Activated CD4-positive, alpha-beta T cell treated with anti-CD3 and anti-CD28 coated beads, Interleukin-2, amount 10 ng/mL, durations not matched to agents 7 days and 5 days (primary cell): ENCODE data around the gene ZNF304. TPM values are rescaled to one million over a fixed set of nuclear protein-coding genes. Genes with fewer than 3 reads are reported as not detected.

ENCODE experiments used
- CTCF ChIA-PET: fragments of 350-600 bp; sonication (Branson Sonifier 250); formaldehyde crosslinking; loops from one replicate; lab custom pipeline; 2021; ENCODE audit warnings: antibody characterized with exemption; lab: Charles Lee
- POLR2A ChIA-PET: fragments of 350-600 bp; sonication (Branson Sonifier 250); formaldehyde crosslinking; loops from one replicate; lab custom pipeline; 2021; ENCODE audit warnings: antibody characterized with exemption; lab: Charles Lee
- DNase-seq: peaks from one replicate; pipeline ENCODE4 v3.0.0-alpha.2; 2020
- H3K27ac Mint-ChIP-seq: one replicate; pipeline ENCODE4 v1.8.0; 2021; ENCODE audit warnings: mild to moderate bottlenecking, moderate library complexity, mixed read lengths
- H3K27me3 Mint-ChIP-seq: one replicate; pipeline ENCODE4 v1.8.0; 2021; ENCODE audit warnings: mixed read lengths
- H3K36me3 Mint-ChIP-seq: one replicate; pipeline ENCODE4 v1.8.0; 2021; ENCODE audit warnings: low read depth, mixed read lengths
- H3K4me1 Mint-ChIP-seq: one replicate; pipeline ENCODE4 v1.8.0; 2021; ENCODE audit warnings: mixed read lengths
- H3K4me3 Mint-ChIP-seq: one replicate; pipeline ENCODE4 v1.8.0; 2021; ENCODE audit warnings: mild to moderate bottlenecking, moderate library complexity, mixed read lengths
- H3K9me3 Mint-ChIP-seq: one replicate; pipeline ENCODE4 v1.8.0; 2021; ENCODE audit warnings: mixed read lengths
- total RNA-seq, 2 experiments: library from RNA; stranded (reverse); gene quantifications; one replicate each; pipeline ENCODE4 v1.2.3, GENCODE V29; 2021

Gene ZNF304
- total RNA-seq, 2 experiments from 2014 or later, result 9.0 TPM

DNA sequence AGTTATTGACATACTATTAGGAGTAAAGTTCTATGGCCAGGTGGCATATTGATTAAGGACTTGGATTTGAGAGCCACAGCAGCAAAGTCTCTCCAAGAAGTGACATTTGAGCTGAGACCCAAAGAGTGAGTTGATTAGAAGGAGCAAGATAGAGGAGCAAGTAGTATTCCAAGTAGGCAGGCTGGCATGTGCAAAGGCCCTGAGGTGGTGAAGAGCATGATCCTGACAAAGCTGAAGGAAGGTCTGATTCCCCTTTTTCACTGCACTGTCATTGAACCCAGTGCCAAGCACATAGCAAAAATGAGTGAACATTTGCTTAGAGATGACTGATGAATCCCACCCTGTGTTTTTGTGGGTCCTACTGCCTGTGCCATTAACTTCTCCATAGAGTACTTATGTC lies 26.1 kb upstream of the ZNF304 start:
- H3K27me3 Mint-ChIP-seq, result no peaks in the 10 kb centered on the region
- peaks cover 42% of the 10 kb centered on the region for H3K9me3 Mint-ChIP-seq
- H3K36me3 Mint-ChIP-seq, result peaks cover 85% of the 10 kb centered on the region
- CTCF ChIA-PET, result no interaction called here
- DNase-seq, result no peak
- POLR2A ChIA-PET, result no interaction called here
- peaks cover 25% of the 10 kb centered on the region for H3K4me1 Mint-ChIP-seq
- H3K27ac Mint-ChIP-seq, result no peak overlapping the region
- H3K4me3 Mint-ChIP-seq, result no peak overlapping the region

DNA sequence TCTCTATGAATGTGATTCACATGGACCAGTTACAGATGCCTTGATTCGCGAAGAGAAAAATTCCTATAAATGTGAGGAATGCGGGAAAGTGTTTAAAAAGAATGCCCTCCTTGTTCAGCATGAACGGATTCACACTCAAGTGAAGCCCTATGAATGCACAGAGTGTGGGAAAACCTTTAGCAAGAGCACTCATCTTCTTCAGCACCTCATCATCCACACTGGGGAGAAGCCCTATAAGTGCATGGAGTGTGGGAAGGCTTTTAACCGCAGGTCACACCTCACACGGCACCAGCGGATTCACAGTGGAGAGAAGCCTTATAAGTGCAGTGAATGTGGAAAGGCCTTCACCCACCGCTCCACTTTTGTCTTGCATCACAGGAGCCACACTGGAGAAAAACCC lies 23.1 kb upstream of the ZNF304 start:
- ChIA-PET CTCF (no interaction called here), POLR2A (no interaction called here)
- no peak for DNase-seq
- Mint-ChIP-seq H3K4me3 (no peak overlapping the region), H3K27me3 (no peaks in the 10 kb centered on the region), H3K9me3 (peaks cover 46% of the 10 kb centered on the region), H3K27ac (no peak overlapping the region), H3K4me1 (peaks cover 2% of the 10 kb centered on the region), H3K36me3 (peaks cover 81% of the 10 kb centered on the region)

DNA sequence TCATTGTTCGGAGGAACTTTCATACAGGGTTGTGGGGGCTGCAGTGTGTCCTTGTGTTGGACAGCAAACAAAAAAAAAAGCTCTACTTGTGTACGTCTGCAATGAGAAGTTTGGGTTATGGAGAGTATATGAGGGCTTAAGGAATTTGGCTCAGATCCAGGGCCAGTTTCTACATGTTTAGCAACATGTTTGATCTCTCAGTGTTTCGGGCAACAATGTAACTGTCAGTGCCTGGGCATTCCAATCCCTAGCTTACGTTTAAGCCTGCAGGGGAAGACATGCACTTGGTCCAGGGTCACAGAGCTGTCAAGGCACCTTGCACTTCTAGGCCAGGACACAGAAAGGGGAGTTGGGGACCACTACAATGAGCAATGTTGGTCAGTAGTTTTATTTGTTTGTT lies 16.9 kb upstream of the ZNF304 start:
- H3K9me3 Mint-ChIP-seq, result peaks cover 38% of the 10 kb centered on the region
- H3K4me3 Mint-ChIP-seq, result no peak overlapping the region
- no peaks in the 10 kb centered on the region for H3K27me3 Mint-ChIP-seq
- POLR2A ChIA-PET, result no interaction called here
- no peak for DNase-seq
- H3K36me3 Mint-ChIP-seq, result peaks cover 44% of the 10 kb centered on the region
- CTCF ChIA-PET, result no interaction called here
- H3K4me1 Mint-ChIP-seq, result no peaks in the 10 kb centered on the region
- H3K27ac Mint-ChIP-seq, result no peak overlapping the region

DNA sequence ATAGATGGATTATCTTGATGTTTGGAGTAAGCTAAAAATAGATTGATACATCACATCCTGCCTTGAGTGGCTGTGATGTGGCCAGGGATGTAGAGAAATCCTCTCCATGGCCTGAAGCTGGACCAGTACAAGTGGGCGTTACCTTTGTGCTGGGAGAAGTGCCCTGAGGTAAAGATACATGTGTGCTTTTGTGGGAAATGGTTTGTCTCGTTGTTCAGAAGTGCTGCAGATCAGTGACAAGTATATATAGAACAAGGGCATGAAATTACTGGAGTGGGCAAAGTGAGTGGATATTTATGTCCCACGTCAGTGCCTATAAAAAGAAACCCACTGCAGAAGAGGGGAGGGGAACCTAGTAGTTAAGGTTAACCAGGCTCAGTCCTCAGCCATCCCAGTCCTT lies 12.2 kb upstream of the ZNF304 start:
- no peak for DNase-seq
- Mint-ChIP-seq H3K4me1 (no peaks in the 10 kb centered on the region), H3K27me3 (no peaks in the 10 kb centered on the region), H3K36me3 (peaks cover 20% of the 10 kb centered on the region), H3K9me3 (peaks cover 27% of the 10 kb centered on the region), H3K4me3 (no peak overlapping the region), H3K27ac (no peak overlapping the region)
- ChIA-PET CTCF (no interaction called here), POLR2A (interaction anchor here (0.6 kb wide), 1 partner anchor 16 kb away, joined by 3 read pairs; no protein-coding TSS in a partner anchor)

DNA sequence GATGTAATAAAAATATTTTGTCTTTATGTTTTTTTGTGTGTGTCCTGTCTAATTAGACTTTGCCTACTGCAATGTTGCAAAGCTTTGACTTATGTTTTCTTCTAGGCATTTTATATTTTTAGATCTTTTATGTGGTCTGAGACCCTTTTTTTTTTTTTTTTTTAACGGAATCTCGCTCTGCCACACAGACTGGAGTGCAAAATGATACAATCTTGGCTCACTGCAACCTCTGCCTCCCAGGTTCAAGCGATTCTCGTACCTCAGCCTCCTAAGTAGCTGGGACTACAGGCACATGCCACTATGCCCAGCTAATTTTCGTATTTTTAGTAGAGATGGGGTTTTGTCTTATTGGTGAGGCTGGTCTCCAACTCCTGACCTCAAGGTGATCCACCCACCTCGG lies 8.5 kb upstream of the ZNF304 start:
- H3K9me3 Mint-ChIP-seq, result peaks cover 14% of the 10 kb centered on the region
- ChIA-PET CTCF (no interaction called here), POLR2A (no interaction called here)
- H3K27me3 Mint-ChIP-seq, result no peaks in the 10 kb centered on the region
- peaks cover 7% of the 10 kb centered on the region for H3K36me3 Mint-ChIP-seq
- H3K4me3 Mint-ChIP-seq, result no peak overlapping the region
- no peak for DNase-seq
- no peak overlapping the region for H3K27ac Mint-ChIP-seq
- H3K4me1 Mint-ChIP-seq, result no peaks in the 10 kb centered on the region

DNA sequence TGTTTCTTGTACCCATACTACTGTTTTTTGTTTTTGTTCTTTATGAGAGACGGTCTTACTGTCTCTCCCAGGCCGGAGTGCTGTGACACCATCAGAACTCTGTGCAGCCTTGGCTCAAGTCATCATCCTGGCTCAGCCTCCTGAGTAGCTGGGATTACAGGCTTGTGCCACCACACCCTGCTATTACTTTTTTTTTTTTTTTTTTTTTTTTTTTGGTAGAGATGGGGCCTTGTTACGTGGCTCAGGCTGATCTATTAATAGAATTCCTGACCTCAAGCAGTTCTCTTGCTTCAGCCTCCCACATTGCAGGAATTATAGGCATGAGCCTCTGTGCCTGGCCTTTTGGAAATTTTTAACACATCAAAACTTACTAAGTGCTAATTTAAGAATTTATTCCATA lies 2.9 kb upstream of the ZNF304 start:
- CTCF ChIA-PET, result no interaction called here
- DNase-seq, result no peak
- Mint-ChIP-seq H3K27ac (no peak overlapping the region), H3K27me3 (no peaks in the 10 kb centered on the region), H3K36me3 (peaks cover 31% of the 10 kb centered on the region), H3K4me3 (no peak overlapping the region), H3K9me3 (peaks cover 16% of the 10 kb centered on the region), H3K4me1 (peaks cover 29% of the 10 kb centered on the region)
- POLR2A ChIA-PET, result no interaction called here

DNA sequence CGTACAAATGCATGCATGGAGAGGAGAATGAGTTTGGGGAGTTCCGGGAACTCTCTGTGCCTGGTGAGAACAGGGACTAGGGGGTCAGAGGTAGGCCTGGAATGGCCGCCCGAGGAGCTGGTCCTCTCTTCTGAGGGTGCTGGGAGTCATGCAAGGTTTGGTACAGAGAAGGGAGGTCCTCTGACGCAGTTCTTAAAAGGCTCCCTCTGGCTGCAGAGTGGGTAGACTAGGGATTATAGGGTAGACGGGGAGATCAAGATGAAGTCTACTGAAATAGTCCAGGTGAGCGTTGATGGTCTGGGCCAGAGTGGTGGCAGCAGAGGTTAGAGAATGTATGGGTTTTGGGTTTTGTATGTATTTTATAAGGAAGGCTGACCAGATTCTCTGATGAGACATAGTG lies 796 bp downstream of the ZNF304 start:
- DNase-seq, result no peak
- POLR2A ChIA-PET, result no interaction called here
- peaks cover 45% of the 10 kb centered on the region for H3K9me3 Mint-ChIP-seq
- H3K36me3 Mint-ChIP-seq, result peaks cover 69% of the 10 kb centered on the region
- H3K4me1 Mint-ChIP-seq, result peaks cover 34% of the 10 kb centered on the region
- no peaks in the 10 kb centered on the region for H3K27me3 Mint-ChIP-seq
- H3K27ac Mint-ChIP-seq, result peak overlapping the region; percentile 93
- peak overlapping the region; percentile 84 for H3K4me3 Mint-ChIP-seq
- CTCF ChIA-PET, result no interaction called here

DNA sequence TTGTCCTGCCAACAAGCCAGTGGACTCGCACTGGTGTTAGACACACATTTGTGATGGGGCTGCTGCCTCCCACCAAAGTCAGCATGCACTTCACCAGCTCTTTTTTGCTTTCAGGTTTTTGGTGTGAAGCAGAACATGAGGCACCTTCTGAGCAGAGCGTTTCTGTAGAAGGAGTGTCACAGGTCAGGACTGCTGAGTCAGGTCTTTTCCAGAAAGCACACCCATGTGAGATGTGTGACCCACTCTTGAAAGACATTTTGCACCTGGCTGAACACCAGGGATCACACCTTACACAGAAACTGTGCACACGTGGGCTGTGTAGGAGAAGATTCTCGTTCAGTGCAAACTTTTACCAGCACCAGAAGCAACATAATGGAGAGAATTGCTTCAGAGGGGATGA lies 4.8 kb downstream of the ZNF304 start:
- DNase-seq, result no peak
- Mint-ChIP-seq H3K27me3 (no peaks in the 10 kb centered on the region), H3K4me3 (no peak overlapping the region), H3K36me3 (peaks cover 88% of the 10 kb centered on the region), H3K27ac (no peak overlapping the region), H3K9me3 (peaks cover 58% of the 10 kb centered on the region), H3K4me1 (peaks cover 27% of the 10 kb centered on the region)
- CTCF ChIA-PET, result interaction anchor here (1.2 kb wide), 1 partner anchor 34 kb away, joined by 4 read pairs; the partner anchor contains the start of gene ZNF548
- POLR2A ChIA-PET, result no interaction called here

DNA sequence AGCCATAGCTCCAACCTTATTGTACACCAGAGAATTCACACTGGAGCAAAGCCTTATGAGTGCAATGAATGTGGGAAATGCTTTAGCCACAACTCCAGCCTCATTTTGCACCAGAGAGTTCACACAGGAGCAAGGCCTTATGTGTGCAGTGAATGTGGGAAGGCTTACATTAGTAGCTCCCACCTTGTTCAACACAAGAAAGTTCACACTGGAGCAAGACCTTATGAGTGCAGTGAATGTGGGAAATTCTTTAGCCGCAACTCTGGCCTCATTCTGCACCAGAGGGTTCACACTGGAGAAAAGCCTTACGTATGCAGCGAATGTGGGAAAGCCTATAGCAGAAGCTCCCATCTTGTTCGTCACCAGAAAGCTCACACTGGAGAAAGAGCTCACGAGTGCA lies 6.3 kb downstream of the ZNF304 start:
- H3K27me3 Mint-ChIP-seq, result no peaks in the 10 kb centered on the region
- H3K27ac Mint-ChIP-seq, result no peak overlapping the region
- no peak for DNase-seq
- CTCF ChIA-PET, result interaction anchor here (1.3 kb wide), 1 partner anchor 32 kb away, joined by 5 read pairs; the partner anchor contains the start of gene ZNF548
- peaks cover 60% of the 10 kb centered on the region for H3K9me3 Mint-ChIP-seq
- H3K36me3 Mint-ChIP-seq, result peaks cover 77% of the 10 kb centered on the region
- POLR2A ChIA-PET, result no interaction called here
- H3K4me3 Mint-ChIP-seq, result no peak overlapping the region
- H3K4me1 Mint-ChIP-seq, result peaks cover 12% of the 10 kb centered on the region

DNA sequence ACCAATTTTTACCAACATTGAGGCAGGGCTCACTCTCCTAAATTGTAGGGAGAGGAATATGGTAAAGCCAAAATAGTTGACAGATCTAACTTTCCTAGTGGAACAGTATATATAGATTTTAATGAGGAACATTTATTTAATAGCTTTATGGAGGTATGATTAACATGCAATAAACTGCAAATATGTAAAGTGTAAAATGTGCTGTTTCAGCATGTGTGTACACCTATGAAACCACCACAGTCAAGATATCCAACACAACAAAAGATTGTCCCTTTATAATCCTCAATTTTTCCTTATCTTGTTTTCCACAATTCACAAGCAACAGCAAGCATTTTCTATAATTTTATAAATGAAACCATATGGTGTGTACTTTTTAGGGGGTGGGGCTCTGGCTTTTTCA lies 8.2 kb downstream of the ZNF304 start:
- Mint-ChIP-seq H3K9me3 (peaks cover 52% of the 10 kb centered on the region), H3K27ac (no peak overlapping the region), H3K27me3 (no peaks in the 10 kb centered on the region), H3K4me3 (no peak overlapping the region), H3K4me1 (peaks cover 15% of the 10 kb centered on the region), H3K36me3 (peaks cover 71% of the 10 kb centered on the region)
- DNase-seq, result no peak
- ChIA-PET CTCF (no interaction called here), POLR2A (no interaction called here)

DNA sequence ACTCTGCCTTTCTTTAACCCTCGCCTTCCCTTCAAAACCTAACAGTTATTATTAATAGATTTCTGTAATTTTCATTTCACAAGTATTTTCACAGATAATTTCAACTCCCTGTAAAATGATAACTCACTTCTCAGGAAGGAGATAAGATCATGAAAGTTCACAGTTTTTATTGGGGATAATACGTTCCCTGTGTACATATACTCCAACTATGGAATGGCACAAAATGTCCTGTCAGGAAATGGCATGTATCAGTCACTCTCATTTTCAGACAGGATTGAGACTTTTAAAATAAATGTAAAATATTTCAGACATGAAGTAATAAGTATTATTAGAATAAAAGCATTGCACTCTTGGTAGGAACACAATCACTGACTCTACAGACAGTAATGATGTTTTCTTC lies 11.3 kb downstream of the ZNF304 start:
- Mint-ChIP-seq H3K27ac (peak overlapping the region; percentile 98), H3K36me3 (peaks cover 53% of the 10 kb centered on the region), H3K4me1 (peaks cover 15% of the 10 kb centered on the region), H3K9me3 (peaks cover 35% of the 10 kb centered on the region), H3K27me3 (no peaks in the 10 kb centered on the region), H3K4me3 (peak overlapping the region; percentile 88)
- no peak for DNase-seq
- CTCF ChIA-PET, result interaction anchor here (0.5 kb wide), 1 partner anchor 9 kb away, joined by 3 read pairs; no protein-coding TSS in a partner anchor
- POLR2A ChIA-PET, result interaction anchor here (0.6 kb wide), 1 partner anchor 217 kb away, joined by 3 read pairs; the partner anchor contains the start of gene ZNF416

DNA sequence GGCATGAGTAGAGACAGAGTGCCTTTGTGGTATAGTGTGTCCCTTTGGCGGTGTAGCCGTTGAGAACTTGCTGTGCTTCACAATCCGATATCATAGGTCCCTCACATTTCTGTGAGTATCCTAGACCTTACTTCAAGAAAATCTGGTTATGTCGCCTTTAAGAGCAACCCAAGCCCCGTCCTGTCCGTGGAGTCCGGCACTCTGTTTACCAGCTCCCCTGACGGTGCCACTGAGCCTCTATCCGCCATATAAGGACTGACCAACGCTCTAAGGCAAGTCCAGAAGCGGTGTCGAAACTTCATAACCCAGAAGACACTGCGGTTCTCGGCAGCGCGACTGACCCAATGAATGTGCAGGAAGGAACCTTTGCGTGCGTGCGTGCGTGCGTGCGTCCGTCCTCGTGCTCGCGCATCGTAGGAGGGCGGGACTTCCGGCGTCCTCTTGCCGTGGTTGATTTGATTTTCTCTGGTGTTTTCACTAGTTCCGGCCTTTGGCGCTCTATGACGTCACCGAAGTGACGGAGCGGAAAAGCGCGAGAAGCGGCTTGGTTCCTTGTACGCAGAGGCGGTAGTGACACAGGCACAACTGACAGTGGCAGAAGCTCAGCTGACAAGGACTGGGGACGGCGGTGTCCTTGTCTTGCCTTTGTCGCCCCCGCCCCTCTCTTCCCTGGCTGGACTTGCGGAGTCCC lies 12.1 kb downstream of the ZNF304 start, which contains the start of the genes TRAPPC2B and ZNF547:
TSS of gene TRAPPC2B (plus strand) at position 555 of the 691 bp plus-strand sequence. CDS start 1,283 bp downstream, outside the sequence.
TSS of gene ZNF547 (plus strand) at position 555 of the 691 bp plus-strand sequence. CDS start 5,005 bp downstream, outside the sequence.
- Mint-ChIP-seq H3K9me3 (peaks cover 31% of the 10 kb centered on the region), H3K4me1 (peaks cover 15% of the 10 kb centered on the region), H3K27me3 (no peaks in the 10 kb centered on the region), H3K36me3 (peaks cover 50% of the 10 kb centered on the region), H3K27ac (peak within 1 kb of the TSS; percentile 98), H3K4me3 (peak within 1 kb of the TSS; percentile 88)
- ChIA-PET CTCF (interaction anchor here (0.5 to 1.3 kb wide), 3 partner anchors 10 to 26 kb away, joined by 3 to 5 read pairs (median 3); partner anchors contain the start of gene ZNF548), POLR2A (interaction anchor here (0.7 kb wide), 1 partner anchor 432 kb away, joined by 3 read pairs; no protein-coding TSS in a partner anchor)
- DNase-seq, result peak; percentile 99

DNA sequence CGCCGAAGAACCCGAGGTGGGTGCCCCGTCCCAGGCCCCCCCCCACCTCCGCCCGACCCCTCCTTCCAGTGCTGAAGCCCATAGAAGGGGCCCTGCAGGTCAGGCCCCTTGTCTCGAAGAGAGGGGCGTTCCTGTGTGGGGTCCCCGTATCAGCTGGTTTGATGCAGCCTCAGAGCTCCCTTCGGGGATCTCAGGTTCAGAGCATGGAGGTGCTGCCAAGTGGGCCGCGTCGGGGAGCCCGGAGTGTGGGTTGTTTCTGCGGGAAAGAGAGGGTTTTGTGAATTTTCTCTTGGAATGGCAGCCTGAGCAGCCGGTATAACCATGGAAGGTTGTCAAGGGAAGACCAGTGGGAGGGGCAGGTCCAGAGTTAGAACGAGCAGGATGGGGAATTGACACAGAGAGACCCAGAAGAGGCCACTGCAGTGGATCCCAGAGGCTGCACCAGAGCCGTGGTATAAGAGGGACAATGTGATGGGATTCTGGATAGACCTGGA lies 12.7 kb downstream of the ZNF304 start:
- H3K9me3 Mint-ChIP-seq, result peaks cover 30% of the 10 kb centered on the region
- peak overlapping the region; percentile 88 for H3K4me3 Mint-ChIP-seq
- ChIA-PET CTCF (interaction anchor here (0.7 to 1.3 kb wide), 2 partner anchors 23 to 26 kb away, joined by 3 to 5 read pairs; partner anchors contain the start of gene ZNF548), POLR2A (no interaction called here)
- H3K27me3 Mint-ChIP-seq, result no peaks in the 10 kb centered on the region
- peaks cover 15% of the 10 kb centered on the region for H3K4me1 Mint-ChIP-seq
- no peak for DNase-seq
- peak overlapping the region; percentile 98 for H3K27ac Mint-ChIP-seq
- H3K36me3 Mint-ChIP-seq, result peaks cover 49% of the 10 kb centered on the region
